Measurements from ENCODE around the gene ANXA2R.

ANXA2R gene

DNA sequence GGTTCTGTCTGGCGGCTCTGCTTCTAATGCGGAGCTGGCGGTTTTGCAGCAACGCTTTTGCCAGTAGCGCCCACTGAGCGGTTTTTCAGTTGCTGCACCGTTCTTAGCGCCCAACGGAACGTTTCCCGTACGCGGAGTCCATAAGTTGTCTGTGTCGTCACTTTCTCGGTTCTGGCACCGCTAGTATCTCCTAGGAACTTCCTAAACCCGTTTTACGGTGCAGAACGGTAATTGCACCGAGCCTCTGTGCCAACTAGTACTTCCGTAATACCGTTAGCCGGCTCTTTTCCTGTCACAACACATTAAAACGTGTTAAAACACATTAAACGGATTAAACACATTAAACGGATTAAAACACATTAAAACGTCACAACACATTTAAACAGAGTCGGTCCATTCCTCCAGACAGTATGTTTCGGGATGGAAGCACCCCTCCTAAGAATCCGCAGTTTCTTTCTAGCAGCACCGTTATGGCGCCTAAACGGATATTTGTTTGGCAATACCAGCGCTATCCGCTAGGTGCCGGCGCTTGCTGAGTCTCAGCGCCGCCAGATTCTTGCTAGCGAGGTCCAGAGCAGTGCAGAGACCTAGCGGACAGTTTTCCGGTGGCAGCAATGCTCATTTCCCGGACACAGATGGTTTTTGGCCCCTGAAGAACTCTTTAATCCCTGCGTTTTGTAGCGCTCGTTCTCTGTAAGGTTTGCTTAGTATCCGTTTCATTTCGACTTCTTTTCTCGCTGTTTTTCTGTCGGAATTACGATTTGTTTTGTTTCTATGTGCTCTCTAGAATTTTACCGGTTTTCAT is 45.4 kb downstream of the ANXA2R start (continued):
- peak; percentile 75 for TF ChIP-seq ZNF660 (tag by site-specific recombination; IDR thresholded peaks at IDR 0.05)
- TF ChIP-seq ZNF768 (tag by site-specific recombination; IDR thresholded peaks at IDR 0.05) = no peak
- TF ChIP-seq, protein P1, sequence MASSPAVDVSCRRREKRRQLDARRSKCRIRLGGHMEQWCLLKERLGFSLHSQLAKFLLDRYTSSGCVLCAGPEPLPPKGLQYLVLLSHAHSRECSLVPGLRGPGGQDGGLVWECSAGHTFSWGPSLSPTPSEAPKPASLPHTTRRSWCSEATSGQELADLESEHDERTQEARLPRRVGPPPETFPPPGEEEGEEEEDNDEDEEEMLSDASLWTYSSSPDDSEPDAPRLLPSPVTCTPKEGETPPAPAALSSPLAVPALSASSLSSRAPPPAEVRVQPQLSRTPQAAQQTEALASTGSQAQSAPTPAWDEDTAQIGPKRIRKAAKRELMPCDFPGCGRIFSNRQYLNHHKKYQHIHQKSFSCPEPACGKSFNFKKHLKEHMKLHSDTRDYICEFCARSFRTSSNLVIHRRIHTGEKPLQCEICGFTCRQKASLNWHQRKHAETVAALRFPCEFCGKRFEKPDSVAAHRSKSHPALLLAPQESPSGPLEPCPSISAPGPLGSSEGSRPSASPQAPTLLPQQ (tag by site-specific recombination; IDR thresholded peaks at IDR 0.05) = peak; percentile 32; the same call in 1 of the 2 replicates
- TF ChIP-seq SCRT1 (tag by site-specific recombination; IDR thresholded peaks at IDR 0.05; ENCODE audit: borderline replicate concordance) = no peak
- TF ChIP-seq, protein P2, sequence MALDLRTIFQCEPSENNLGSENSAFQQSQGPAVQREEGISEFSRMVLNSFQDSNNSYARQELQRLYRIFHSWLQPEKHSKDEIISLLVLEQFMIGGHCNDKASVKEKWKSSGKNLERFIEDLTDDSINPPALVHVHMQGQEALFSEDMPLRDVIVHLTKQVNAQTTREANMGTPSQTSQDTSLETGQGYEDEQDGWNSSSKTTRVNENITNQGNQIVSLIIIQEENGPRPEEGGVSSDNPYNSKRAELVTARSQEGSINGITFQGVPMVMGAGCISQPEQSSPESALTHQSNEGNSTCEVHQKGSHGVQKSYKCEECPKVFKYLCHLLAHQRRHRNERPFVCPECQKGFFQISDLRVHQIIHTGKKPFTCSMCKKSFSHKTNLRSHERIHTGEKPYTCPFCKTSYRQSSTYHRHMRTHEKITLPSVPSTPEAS (tag by site-specific recombination; IDR thresholded peaks at IDR 0.05) = no peak
- no peak for TF ChIP-seq ZNF23 (tag by site-specific recombination; IDR thresholded peaks at IDR 0.05; ENCODE audit: borderline replicate concordance)
- peak; percentile 37; the same call in 1 of the 2 replicates for TF ChIP-seq ZNF24 (tag by site-specific recombination; IDR thresholded peaks at IDR 0.05)
- TF ChIP-seq, protein P3, sequence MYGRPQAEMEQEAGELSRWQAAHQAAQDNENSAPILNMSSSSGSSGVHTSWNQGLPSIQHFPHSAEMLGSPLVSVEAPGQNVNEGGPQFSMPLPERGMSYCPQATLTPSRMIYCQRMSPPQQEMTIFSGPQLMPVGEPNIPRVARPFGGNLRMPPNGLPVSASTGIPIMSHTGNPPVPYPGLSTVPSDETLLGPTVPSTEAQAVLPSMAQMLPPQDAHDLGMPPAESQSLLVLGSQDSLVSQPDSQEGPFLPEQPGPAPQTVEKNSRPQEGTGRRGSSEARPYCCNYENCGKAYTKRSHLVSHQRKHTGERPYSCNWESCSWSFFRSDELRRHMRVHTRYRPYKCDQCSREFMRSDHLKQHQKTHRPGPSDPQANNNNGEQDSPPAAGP (tag by site-specific recombination; IDR thresholded peaks at IDR 0.05) = peak; percentile 46; the same call in 1 of the 2 replicates
- TF ChIP-seq YY1 (tag by site-specific recombination; IDR thresholded peaks at IDR 0.05) = peak; percentile 69
- TF ChIP-seq, protein P4, sequence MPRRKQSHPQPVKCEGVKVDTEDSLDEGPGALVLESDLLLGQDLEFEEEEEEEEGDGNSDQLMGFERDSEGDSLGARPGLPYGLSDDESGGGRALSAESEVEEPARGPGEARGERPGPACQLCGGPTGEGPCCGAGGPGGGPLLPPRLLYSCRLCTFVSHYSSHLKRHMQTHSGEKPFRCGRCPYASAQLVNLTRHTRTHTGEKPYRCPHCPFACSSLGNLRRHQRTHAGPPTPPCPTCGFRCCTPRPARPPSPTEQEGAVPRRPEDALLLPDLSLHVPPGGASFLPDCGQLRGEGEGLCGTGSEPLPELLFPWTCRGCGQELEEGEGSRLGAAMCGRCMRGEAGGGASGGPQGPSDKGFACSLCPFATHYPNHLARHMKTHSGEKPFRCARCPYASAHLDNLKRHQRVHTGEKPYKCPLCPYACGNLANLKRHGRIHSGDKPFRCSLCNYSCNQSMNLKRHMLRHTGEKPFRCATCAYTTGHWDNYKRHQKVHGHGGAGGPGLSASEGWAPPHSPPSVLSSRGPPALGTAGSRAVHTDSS (tag by site-specific recombination; IDR thresholded peaks at IDR 0.05) = no peak
- no peak for TF ChIP-seq ZNF155 (tag by site-specific recombination; IDR thresholded peaks at IDR 0.05)
- no peak for TF ChIP-seq REPIN1 (tag by site-specific recombination; IDR thresholded peaks at IDR 0.05; ENCODE audit: low read depth)
- TF ChIP-seq ZNF623 (tag by site-specific recombination; IDR thresholded peaks at IDR 0.05) = no peak
- no peak for TF ChIP-seq ZNF707 (tag by site-specific recombination; IDR thresholded peaks at IDR 0.05)
- TF ChIP-seq ZNF571 (tag by site-specific recombination; IDR thresholded peaks at IDR 0.05) = no peak
- peak; percentile 33; the same call in 1 of the 2 replicates for TF ChIP-seq ZSCAN30 (tag by site-specific recombination; IDR thresholded peaks at IDR 0.05)
- no peak for TF ChIP-seq ZNF404 (tag by site-specific recombination; IDR thresholded peaks at IDR 0.05)
- TF ChIP-seq, protein P5, sequence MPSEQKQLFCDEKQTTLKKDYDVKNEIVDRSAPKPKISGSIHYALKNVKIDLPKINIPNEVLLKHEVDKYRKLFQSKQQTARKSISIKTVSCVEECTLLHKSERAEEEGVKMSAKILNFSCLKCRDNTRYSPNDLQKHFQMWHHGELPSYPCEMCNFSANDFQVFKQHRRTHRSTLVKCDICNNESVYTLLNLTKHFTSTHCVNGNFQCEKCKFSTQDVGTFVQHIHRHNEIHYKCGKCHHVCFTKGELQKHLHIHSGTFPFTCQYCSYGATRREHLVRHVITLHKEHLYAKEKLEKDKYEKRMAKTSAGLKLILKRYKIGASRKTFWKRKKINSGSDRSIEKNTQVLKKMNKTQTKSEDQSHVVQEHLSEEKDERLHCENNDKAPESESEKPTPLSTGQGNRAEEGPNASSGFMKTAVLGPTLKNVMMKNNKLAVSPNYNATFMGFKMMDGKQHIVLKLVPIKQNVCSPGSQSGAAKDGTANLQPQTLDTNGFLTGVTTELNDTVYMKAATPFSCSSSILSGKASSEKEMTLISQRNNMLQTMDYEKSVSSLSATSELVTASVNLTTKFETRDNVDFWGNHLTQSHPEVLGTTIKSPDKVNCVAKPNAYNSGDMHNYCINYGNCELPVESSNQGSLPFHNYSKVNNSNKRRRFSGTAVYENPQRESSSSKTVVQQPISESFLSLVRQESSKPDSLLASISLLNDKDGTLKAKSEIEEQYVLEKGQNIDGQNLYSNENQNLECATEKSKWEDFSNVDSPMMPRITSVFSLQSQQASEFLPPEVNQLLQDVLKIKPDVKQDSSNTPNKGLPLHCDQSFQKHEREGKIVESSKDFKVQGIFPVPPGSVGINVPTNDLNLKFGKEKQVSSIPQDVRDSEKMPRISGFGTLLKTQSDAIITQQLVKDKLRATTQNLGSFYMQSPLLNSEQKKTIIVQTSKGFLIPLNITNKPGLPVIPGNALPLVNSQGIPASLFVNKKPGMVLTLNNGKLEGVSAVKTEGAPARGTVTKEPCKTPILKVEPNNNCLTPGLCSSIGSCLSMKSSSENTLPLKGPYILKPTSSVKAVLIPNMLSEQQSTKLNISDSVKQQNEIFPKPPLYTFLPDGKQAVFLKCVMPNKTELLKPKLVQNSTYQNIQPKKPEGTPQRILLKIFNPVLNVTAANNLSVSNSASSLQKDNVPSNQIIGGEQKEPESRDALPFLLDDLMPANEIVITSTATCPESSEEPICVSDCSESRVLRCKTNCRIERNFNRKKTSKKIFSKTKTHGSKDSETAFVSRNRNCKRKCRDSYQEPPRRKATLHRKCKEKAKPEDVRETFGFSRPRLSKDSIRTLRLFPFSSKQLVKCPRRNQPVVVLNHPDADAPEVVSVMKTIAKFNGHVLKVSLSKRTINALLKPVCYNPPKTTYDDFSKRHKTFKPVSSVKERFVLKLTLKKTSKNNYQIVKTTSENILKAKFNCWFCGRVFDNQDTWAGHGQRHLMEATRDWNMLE (tag by site-specific recombination; conservative IDR thresholded peaks at IDR 0.05; ENCODE audit: low read depth) = 0 out of 2 replicates have a peak, but pooled peaks have one; percentile 8
- TF ChIP-seq, protein P6, sequence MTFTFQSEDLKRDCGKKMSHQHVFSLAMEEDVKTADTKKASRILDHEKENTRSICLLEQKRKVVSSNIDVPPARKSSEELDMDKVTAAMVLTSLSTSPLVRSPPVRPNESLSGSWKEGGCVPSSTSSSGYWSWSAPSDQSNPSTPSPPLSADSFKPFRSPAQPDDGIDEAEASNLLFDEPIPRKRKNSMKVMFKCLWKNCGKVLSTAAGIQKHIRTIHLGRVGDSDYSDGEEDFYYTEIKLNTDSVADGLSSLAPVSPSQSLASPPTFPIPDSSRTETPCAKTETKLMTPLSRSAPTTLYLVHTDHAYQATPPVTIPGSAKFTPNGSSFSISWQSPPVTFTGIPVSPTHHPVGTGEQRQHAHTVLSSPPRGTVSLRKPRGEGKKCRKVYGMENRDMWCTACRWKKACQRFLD (tag by site-specific recombination; IDR thresholded peaks at IDR 0.05) = no peak
- no peak for TF ChIP-seq ZNF776 (tag by site-specific recombination; IDR thresholded peaks at IDR 0.05; ENCODE audit: borderline replicate concordance)
- TF ChIP-seq ZNF302 (tag by site-specific recombination; IDR thresholded peaks at IDR 0.05; ENCODE audit: low read depth) = no peak
- peak; percentile 43 for TF ChIP-seq ZNF654 (tag by site-specific recombination; IDR thresholded peaks at IDR 0.05; ENCODE audit: low read depth)
- no peak for TF ChIP-seq ZNF585B (tag by site-specific recombination; IDR thresholded peaks at IDR 0.05)
- TF ChIP-seq ZNF510 (tag by site-specific recombination; IDR thresholded peaks at IDR 0.05; ENCODE audit: insufficient replicate concordance) = no peak
- no peak for TF ChIP-seq ZNF747 (tag by site-specific recombination; IDR thresholded peaks at IDR 0.05)
- TF ChIP-seq ZNF292 (tag by site-specific recombination; IDR thresholded peaks at IDR 0.05; ENCODE audit: borderline replicate concordance, low read depth) = no peak
- TF ChIP-seq ZNF791 (tag by site-specific recombination; IDR thresholded peaks at IDR 0.05) = no peak
- 0 out of 2 replicates have a peak, but pooled peaks have one; percentile 40 for TF ChIP-seq SCRT2 (tag by site-specific recombination; IDR thresholded peaks at IDR 0.05)

Data from HEK293 (cell line).